Measurements from ENCODE around the gene KEL.

KEL gene

DNA sequence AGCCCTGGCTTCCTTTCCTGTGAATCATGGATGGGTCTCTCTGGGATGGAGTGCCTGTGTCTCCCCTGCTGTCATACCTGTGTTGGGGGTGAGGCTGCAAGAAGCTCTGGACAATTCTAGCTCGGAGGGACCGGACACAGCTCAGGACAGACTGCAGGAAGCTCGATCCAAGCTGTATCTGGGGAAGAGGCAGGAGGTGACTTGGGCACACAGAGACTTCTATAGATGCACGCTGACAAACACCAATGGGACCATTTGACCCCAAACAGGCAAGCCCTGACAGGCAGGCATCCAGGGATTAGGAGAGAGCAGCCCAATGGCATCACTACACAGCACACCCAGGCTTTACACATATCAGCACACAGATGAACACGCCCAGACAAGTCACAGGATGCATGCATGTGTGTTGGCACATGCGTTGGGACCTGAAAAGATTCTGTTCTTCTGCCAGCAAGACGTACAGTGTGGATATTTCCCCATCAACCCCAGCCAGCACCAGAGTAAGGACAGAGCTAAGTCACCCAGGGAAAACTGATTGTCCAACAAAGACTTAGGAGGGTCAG, 18.4 kb downstream of the KEL start:
- no peaks in the 10 kb centered on the region for H3K36me3 ChIP-seq (ENCODE audit: insufficient read depth)

DNA sequence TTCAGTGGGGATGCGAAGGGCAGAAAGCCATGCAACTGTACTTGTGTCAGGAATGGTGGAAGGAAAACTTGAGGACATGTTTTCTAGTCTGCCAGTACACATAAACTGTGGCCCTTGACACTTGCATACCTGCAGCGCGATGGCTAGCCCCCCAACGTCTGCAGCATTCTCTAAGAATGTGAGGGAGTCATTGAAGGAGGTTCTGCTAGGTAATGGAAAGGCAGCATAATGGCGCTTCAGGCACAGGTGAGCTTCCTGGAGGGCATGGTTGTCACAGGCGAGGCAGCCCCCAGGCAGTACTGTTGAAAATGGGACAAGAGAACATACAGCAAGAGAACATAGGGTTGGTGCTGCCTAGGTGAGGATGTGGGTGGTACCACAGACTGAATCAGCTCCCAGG, 19.4 kb downstream of the KEL start:
- Histone ChIP-seq H2AFZ (ENCODE audit: low read depth) (no peak overlapping the region), H3K4me2 (no peak overlapping the region), H3K27ac (no peak overlapping the region), H3K79me2 (ENCODE audit: insufficient read depth, low read depth) (no peaks in the 10 kb centered on the region), H4K20me1 (ENCODE audit: insufficient read depth) (no peaks in the 10 kb centered on the region), H3K27me3 (ENCODE audit: insufficient read depth, low read depth) (no peaks in the 10 kb centered on the region), H3K4me1 (ENCODE audit: low read depth, poor library complexity, severe bottlenecking) (no peaks in the 10 kb centered on the region), H3K4me3 (IDR thresholded peaks at IDR 0.05; ENCODE audit: insufficient read depth, low read depth, low read length) (no peak overlapping the region), H3K9ac (no peak overlapping the region), H3K36me3 (ENCODE audit: insufficient read depth) (no peaks in the 10 kb centered on the region)
- TF ChIP-seq, protein P1, sequence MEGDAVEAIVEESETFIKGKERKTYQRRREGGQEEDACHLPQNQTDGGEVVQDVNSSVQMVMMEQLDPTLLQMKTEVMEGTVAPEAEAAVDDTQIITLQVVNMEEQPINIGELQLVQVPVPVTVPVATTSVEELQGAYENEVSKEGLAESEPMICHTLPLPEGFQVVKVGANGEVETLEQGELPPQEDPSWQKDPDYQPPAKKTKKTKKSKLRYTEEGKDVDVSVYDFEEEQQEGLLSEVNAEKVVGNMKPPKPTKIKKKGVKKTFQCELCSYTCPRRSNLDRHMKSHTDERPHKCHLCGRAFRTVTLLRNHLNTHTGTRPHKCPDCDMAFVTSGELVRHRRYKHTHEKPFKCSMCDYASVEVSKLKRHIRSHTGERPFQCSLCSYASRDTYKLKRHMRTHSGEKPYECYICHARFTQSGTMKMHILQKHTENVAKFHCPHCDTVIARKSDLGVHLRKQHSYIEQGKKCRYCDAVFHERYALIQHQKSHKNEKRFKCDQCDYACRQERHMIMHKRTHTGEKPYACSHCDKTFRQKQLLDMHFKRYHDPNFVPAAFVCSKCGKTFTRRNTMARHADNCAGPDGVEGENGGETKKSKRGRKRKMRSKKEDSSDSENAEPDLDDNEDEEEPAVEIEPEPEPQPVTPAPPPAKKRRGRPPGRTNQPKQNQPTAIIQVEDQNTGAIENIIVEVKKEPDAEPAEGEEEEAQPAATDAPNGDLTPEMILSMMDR (conservative IDR thresholded peaks at IDR 0.05; ENCODE audit: low read depth, low read length): no peak

More for the DNA sequence above, 18.4 kb downstream of the KEL start:
- Histone ChIP-seq H2AFZ (ENCODE audit: low read depth) (no peak overlapping the region), H3K27ac (no peak overlapping the region), H3K27me3 (ENCODE audit: insufficient read depth, low read depth) (no peaks in the 10 kb centered on the region), H4K20me1 (ENCODE audit: insufficient read depth) (no peaks in the 10 kb centered on the region), H3K4me1 (ENCODE audit: low read depth, poor library complexity, severe bottlenecking) (no peaks in the 10 kb centered on the region), H3K9ac (no peak overlapping the region), H3K4me2 (no peak overlapping the region), H3K79me2 (ENCODE audit: insufficient read depth, low read depth) (no peaks in the 10 kb centered on the region), H3K4me3 (IDR thresholded peaks at IDR 0.05; ENCODE audit: insufficient read depth, low read depth, low read length) (no peak overlapping the region)
- TF ChIP-seq, protein P1 (conservative IDR thresholded peaks at IDR 0.05; ENCODE audit: low read depth, low read length): no peak

DNA sequence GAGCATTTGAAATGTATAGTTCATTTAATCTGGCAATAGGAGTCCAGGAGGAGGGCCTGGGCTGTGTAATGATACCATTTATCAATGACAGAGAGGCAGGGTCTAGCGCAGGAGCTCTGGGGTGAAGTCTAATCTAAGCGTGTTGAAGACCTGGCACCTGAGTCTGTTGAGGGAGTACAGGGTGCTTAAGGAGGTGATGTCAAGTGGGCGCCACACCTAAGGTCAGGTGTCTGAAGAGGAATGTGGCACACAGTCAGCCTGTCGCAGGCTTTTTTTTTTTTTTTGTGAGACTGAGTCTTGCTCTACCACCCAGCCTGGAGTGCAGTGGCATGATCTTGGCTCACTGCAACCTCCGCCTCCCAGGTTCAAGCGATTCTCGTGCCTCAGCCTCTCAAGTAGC, 20.6 kb downstream of the KEL start:
- Histone ChIP-seq H4K20me1 (ENCODE audit: insufficient read depth) (no peaks in the 10 kb centered on the region), H3K79me2 (ENCODE audit: insufficient read depth, low read depth) (no peaks in the 10 kb centered on the region), H3K4me3 (IDR thresholded peaks at IDR 0.05; ENCODE audit: insufficient read depth, low read depth, low read length) (no peak overlapping the region), H3K27ac (no peak overlapping the region), H2AFZ (ENCODE audit: low read depth) (no peak overlapping the region), H3K4me2 (no peak overlapping the region), H3K9ac (no peak overlapping the region), H3K4me1 (ENCODE audit: low read depth, poor library complexity, severe bottlenecking) (no peaks in the 10 kb centered on the region), H3K27me3 (ENCODE audit: insufficient read depth, low read depth) (no peaks in the 10 kb centered on the region), H3K36me3 (ENCODE audit: insufficient read depth) (no peaks in the 10 kb centered on the region)
- TF ChIP-seq, protein P1 (conservative IDR thresholded peaks at IDR 0.05; ENCODE audit: low read depth, low read length): no peak

DNA sequence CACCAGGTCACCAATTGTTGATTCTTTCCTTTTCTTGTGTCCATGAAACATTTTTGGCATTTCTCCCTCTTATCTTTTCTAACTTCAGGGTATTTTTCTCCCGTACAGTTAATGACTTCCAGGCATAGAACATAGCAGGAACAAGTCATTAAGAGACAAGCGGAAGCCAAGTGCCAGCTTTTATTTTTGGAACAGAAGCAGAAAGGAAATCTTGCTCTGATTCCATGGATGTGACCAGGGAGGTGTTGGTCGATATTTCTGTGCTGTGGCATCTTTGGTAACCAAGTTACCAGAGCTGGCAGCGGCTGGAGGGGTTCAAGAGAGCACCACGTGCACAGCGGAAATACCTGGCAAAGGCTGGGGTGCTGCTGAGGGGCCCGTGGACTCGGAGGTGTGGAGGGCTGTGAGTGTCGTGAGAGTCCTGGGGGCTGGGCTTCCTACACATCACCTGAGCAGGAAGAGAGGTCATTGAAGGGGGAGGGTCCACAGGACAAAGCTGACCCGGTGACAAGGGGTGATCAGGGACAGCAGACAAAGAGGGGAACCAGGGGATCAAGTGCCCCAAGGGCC, 21.1 kb downstream of the KEL start:
- Histone ChIP-seq H3K4me3 (IDR thresholded peaks at IDR 0.05; ENCODE audit: insufficient read depth, low read depth, low read length) (no peak overlapping the region), H3K27me3 (ENCODE audit: insufficient read depth, low read depth) (no peaks in the 10 kb centered on the region), H2AFZ (ENCODE audit: low read depth) (no peak overlapping the region), H4K20me1 (ENCODE audit: insufficient read depth) (no peaks in the 10 kb centered on the region), H3K4me1 (ENCODE audit: low read depth, poor library complexity, severe bottlenecking) (no peaks in the 10 kb centered on the region), H3K4me2 (no peak overlapping the region), H3K27ac (no peak overlapping the region), H3K36me3 (ENCODE audit: insufficient read depth) (no peaks in the 10 kb centered on the region), H3K9ac (no peak overlapping the region), H3K79me2 (ENCODE audit: insufficient read depth, low read depth) (no peaks in the 10 kb centered on the region)
- TF ChIP-seq, protein P1 (conservative IDR thresholded peaks at IDR 0.05; ENCODE audit: low read depth, low read length): no peak

Measured in KMS-11 (cell line).